Hepatocyte (in vitro differentiated cells): ENCODE measurements around the gene S100A11. TPM values are rescaled to one million over a fixed set of nuclear protein-coding genes. Genes with fewer than 3 reads are reported as not detected.

Source experiments
- DNase-seq: peaks from one replicate; pipeline ENCODE4 v3.0.0-alpha.2; 2016; ENCODE audit warnings: low spot score
- H2AFZ ChIP-seq: fragments of 200-600 bp; sonication (generic); 2 replicates; pipeline ENCODE4 v1.6.0; 2016; ENCODE audit warnings: antibody characterized with exemption, mild to moderate bottlenecking
- H3K27ac ChIP-seq: fragments of 200-600 bp; sonication (generic); 2 replicates; pipeline ENCODE4 v1.5.1; 2016; ENCODE audit warnings: mild to moderate bottlenecking
- H3K27me3 ChIP-seq: fragments of 200-600 bp; sonication (generic); 2 replicates; pipeline ENCODE4 v1.6.1; 2016
- H3K36me3 ChIP-seq: fragments of 200-600 bp; sonication (generic); replicated peaks from 2 replicates; pipeline ENCODE4 v1.5.1; 2016; ENCODE audit warnings: low read depth; ENCODE audit not compliant: insufficient read depth
- H3K4me1 ChIP-seq: fragments of 200-600 bp; sonication (generic); 2 replicates; pipeline ENCODE4 v1.5.1; 2016; ENCODE audit warnings: mild to moderate bottlenecking, moderate library complexity; ENCODE audit not compliant: insufficient read depth
- H3K4me2 ChIP-seq: fragments of 200-600 bp; sonication (generic); 2 replicates; pipeline ENCODE4 v1.6.0; 2016
- H3K4me3 ChIP-seq: fragments of 200-600 bp; sonication (generic); 2 replicates; pipeline ENCODE4 v1.5.1; 2016; ENCODE audit warnings: mild to moderate bottlenecking
- H3K79me2 ChIP-seq: fragments of 200-600 bp; sonication (generic); 2 replicates; pipeline ENCODE4 v1.6.0; 2017; ENCODE audit warnings: mild to moderate bottlenecking
- H3K9me2 ChIP-seq: fragments of 200-600 bp; sonication (generic); replicated peaks from 2 replicates; pipeline ENCODE4 v1.6.0; 2017; ENCODE audit warnings: mild to moderate bottlenecking; ENCODE audit not compliant: insufficient read depth
- H3K9me3 ChIP-seq: fragments of 200-600 bp; sonication (generic); 2 replicates; pipeline ENCODE4 v1.5.1; 2016; ENCODE audit warnings: low read depth, mild to moderate bottlenecking
- H4K20me1 ChIP-seq: fragments of 200-600 bp; sonication (generic); 2 replicates; pipeline ENCODE4 v1.6.0; 2016; ENCODE audit warnings: mild to moderate bottlenecking; ENCODE audit not compliant: insufficient read depth, poor library complexity, severe bottlenecking
- CTCF ChIP-seq: fragments of 200-600 bp; sonication (generic); IDR thresholded peaks from 2 replicates; pipeline ENCODE4 v1.5.1; 2016; ENCODE audit warnings: antibody characterized with exemption, mild to moderate bottlenecking; ENCODE audit not compliant: poor library complexity
- EZH2 ChIP-seq: fragments of 200-600 bp; sonication (generic); IDR thresholded peaks from 2 replicates; pipeline ENCODE4 v1.6.1; 2016; ENCODE audit warnings: antibody characterized with exemption, mild to moderate bottlenecking, borderline replicate concordance
- EZH2phosphoT487 ChIP-seq: fragments of 200-600 bp; sonication (generic); IDR thresholded peaks from one replicate; pipeline ENCODE4 v1.6.1; 2018; ENCODE audit warnings: antibody characterized with exemption, mild to moderate bottlenecking, low read depth, moderate library complexity; ENCODE audit not compliant: unreplicated experiment, severe bottlenecking
- WGBS: methylation state at CpG from one replicate; pipeline ENCODE4 v1.1.6; 2016; ENCODE audit warnings: low lambda C conversion rate; ENCODE audit errors: missing lambda C conversion rate; 5-methylcytosine and 5-hydroxymethylcytosine counted together
- polyA plus RNA-seq: library from polyadenylated mRNA; unstranded; fragments of >200 nt; fragmentation: Nextera tagmentation; extraction: Ambion mirVana; gene quantifications from 2 replicates; pipeline ENCODE4 v1.2.1, GENCODE V29; 2016
- total RNA-seq: library from RNA; depleted of rRNA; stranded (reverse); fragments of >200 nt; gene quantifications from 2 replicates; pipeline ENCODE4 v1.2.3, GENCODE V29; 2014

Gene S100A11
- total and polyA plus RNA-seq, 2 experiments from 2014 or later, result 258 to 1,491 TPM

GRCh38 chr1:152007047-152007446 lies 29.8 kb downstream of the S100A11 start:
- Histone ChIP-seq H3K27ac (no peak overlapping the region), H4K20me1 (no peaks in the 10 kb centered on the region), H3K79me2 (no peaks in the 10 kb centered on the region), H3K27me3 (no peaks in the 10 kb centered on the region), H2AFZ (no peak overlapping the region), H3K9me3 (no peaks in the 10 kb centered on the region), H3K36me3 (no peaks in the 10 kb centered on the region), H3K9me2 (no peaks in the 10 kb centered on the region), H3K4me1 (peaks cover 10% of the 10 kb centered on the region), H3K4me3 (no peak overlapping the region), H3K4me2 (no peak overlapping the region)
- TF ChIP-seq CTCF (no peak), EZH2 (no peak), EZH2phosphoT487 (no peak)
- WGBS, result 56% methylated on average over 2 of the region's 2 CpGs
- DNase-seq, result no peak

- H3K36me3 ChIP-seq, result no peaks in the 10 kb centered on the region
- no peak overlapping the region for H3K4me2 ChIP-seq
- no peaks in the 10 kb centered on the region for H3K79me2 ChIP-seq
- TF ChIP-seq EZH2 (no peak), EZH2phosphoT487 (no peak), CTCF (no peak)
- WGBS, result 59% methylated on average over 4 of the region's 4 CpGs
- H2AFZ ChIP-seq, result no peak overlapping the region
- H3K4me3 ChIP-seq, result no peak overlapping the region
- H3K27me3 ChIP-seq, result no peaks in the 10 kb centered on the region
- no peak for DNase-seq
- no peak overlapping the region for H3K27ac ChIP-seq
- no peaks in the 10 kb centered on the region for H4K20me1 ChIP-seq
- no peaks in the 10 kb centered on the region for H3K9me2 ChIP-seq
- no peaks in the 10 kb centered on the region for H3K9me3 ChIP-seq
- H3K4me1 ChIP-seq, result peaks cover 20% of the 10 kb centered on the region
Observed at GRCh38 chr1:152005360-152005912, 31.4 kb downstream of the S100A11 start.

GRCh38 chr1:152003846-152004442 lies 32.9 kb downstream of the S100A11 start:
- no peak overlapping the region for H3K27ac ChIP-seq
- no peaks in the 10 kb centered on the region for H3K79me2 ChIP-seq
- peaks cover 12% of the 10 kb centered on the region for H3K4me1 ChIP-seq
- no peaks in the 10 kb centered on the region for H3K9me2 ChIP-seq
- H3K27me3 ChIP-seq, result no peaks in the 10 kb centered on the region
- H3K9me3 ChIP-seq, result no peaks in the 10 kb centered on the region
- 60% methylated on average over 4 of the region's 4 CpGs for WGBS
- DNase-seq, result no peak
- no peaks in the 10 kb centered on the region for H4K20me1 ChIP-seq
- no peak overlapping the region for H3K4me2 ChIP-seq
- TF ChIP-seq EZH2phosphoT487, result no peak
- no peak for TF ChIP-seq CTCF
- no peak for TF ChIP-seq EZH2
- no peak overlapping the region for H2AFZ ChIP-seq
- H3K4me3 ChIP-seq, result no peak overlapping the region
- no peaks in the 10 kb centered on the region for H3K36me3 ChIP-seq
